SK-N-SH (cell line): ENCODE measurements around the gene MYADML2.

Experiments
- CHD2 ChIP-seq: fragments of 150-350 bp; IDR thresholded peaks from 2 replicates; pipeline ENCODE4 v1.6.1; 2018; ENCODE audit warnings: low read length; ENCODE audit not compliant: partially characterized antibody
- EZH2phosphoT487 ChIP-seq: fragments of 200-600 bp; sonication (generic); IDR thresholded peaks from 2 replicates; pipeline ENCODE4 v1.6.1; 2017; ENCODE audit warnings: low read depth, mixed run types, mild to moderate bottlenecking, antibody characterized with exemption, moderate library complexity, borderline replicate concordance
- SMC3 ChIP-seq: IDR thresholded peaks from 2 replicates; pipeline ENCODE4 v1.6.1; 2012; ENCODE audit warnings: low read depth, low read length, improper control_type of control experiment
- TEAD4 ChIP-seq: IDR thresholded peaks from 2 replicates; pipeline ENCODE4 v1.4.0; 2012; ENCODE audit warnings: mild to moderate bottlenecking, borderline replicate concordance; ENCODE audit not compliant: insufficient read depth
- TF ChIP-seq, protein P1 (sequence below): IDR thresholded peaks from 2 replicates; pipeline ENCODE4 v1.4.0; 2012; ENCODE audit warnings: low read depth

- TF ChIP-seq SMC3 (no peak), EZH2phosphoT487 (no peak), CHD2 (no peak), TEAD4 (no peak)
- TF ChIP-seq, protein P1, sequence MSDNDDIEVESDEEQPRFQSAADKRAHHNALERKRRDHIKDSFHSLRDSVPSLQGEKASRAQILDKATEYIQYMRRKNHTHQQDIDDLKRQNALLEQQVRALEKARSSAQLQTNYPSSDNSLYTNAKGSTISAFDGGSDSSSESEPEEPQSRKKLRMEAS, result no peak
Measured at GRCh38 chr17:81898029-81898866, 48.8 kb downstream of the MYADML2 start.
